Activated T-cell treated with anti-CD3 and anti-CD28 coated beads, Interleukin-2, amount 50 U/mL, for 48 hours (primary cell): ENCODE measurements around the gene ITGB1.

Experiments
- DNase-seq, 2 experiments: peaks; one replicate each; pipeline ENCODE4 v3.0.0-alpha.2; 2020

ITGB1 gene

DNA sequence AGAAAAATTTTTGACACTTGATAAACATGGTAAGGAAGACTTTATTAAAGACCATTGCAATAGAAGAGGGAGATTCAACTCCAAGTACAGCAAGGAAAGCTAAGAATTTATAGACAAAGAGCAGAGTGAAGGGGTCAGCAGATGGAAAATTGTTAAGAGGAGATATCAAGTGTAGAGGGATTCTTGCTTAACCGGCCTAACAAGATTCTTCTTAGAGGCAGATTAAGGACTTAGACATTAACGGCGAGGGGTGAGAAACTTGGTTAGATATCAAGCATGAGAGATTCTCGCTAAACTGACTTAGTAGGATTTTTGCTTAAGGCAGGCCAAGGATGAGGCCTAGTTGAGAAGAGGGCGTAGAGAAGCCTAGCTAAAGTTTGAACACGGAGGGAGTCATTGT is 76.0 kb downstream of the ITGB1 start:
- no peak for DNase-seq

DNA sequence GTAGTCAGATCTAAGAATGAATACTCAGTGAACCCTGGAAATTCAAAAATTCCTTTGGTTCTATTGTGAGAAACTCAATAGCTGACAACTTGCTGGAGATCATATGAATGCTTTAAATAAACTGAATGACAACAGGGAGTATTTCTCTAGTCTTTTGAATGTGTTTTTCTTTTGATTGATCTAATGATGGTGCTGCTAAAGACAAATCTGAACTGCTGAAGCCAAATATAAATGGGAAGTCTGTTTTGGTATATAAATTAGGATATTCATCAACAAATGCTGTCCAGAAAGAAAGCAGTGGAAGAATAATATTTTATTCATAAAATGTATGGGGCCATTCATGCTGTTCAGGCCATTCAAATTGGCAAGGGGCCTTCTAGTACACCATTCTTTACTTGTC is 79.4 kb downstream of the ITGB1 start:
- no peak for DNase-seq

DNA sequence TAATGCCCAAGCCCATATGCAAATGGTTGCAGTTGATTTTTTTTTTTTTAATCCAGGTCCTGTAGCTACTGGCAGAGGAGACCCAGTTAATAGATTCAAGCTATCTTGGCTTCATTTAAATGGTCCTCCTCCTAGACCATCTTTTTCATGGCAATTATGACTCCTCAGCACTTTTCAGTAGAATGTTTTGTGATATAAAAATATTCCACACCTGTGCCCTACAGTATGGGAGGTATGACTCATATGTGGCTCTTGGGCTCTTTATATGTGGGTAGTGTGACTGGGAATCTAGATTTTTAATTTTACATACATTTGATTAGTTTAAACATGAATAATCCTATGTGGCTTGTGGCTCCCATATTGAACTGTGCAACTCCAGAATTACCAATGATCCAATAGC is 80.1 kb downstream of the ITGB1 start:
- DNase-seq: no peak

DNA sequence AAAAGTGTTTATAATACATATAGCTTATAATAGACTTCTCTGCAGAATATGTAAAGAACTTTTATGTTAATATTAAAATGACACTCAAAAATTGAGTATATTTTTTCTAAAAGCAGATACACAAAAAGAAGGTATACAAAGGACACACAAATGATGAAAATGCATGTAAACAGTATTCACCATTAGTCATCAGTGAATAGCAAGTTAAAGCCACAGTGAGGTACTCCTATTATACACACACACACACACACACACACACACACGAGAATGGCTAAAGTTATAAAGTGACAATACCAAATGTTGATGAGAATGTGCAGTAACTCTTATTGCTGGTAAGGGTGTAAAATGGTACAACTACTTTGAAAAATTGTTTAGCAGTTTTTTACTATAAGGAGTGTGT is 92.9 kb downstream of the ITGB1 start:
- DNase-seq: no peak

DNA sequence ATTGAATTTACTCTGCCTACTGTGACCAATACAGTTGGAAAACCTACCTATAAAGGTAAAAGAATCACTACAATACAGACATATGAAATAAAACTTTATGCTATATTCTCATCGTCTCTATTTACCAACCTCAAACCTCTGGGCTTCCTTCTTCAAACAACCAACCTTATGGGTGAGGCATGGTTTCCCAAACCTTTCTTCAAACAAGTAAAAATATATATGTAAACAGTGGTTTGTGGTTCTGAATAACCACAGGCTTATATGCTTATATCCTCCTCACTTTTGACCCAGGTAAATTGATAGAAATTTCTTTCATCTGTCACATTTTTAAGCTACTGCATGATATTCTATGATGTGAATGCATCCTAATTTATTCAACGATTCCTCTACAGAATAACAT is 103.6 kb downstream of the ITGB1 start:
- no peak for DNase-seq

DNA sequence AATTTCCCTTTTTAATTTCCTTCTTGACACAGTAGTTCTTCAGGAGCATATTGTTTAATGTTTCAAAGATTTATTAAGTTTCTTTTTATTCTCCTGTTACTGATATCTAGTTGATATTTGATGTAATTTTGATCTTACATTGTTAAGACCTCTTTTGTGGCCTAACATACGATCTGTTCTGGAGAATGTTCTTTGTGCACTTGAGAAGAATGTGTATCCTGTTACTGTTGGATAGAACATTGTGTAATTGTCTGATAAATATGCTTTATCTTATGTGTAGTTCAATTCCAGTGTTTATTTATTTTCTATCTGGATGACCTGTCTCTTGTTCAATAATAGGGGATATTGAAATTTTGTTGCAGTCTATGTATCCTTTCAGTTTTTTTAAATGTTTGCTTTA is 106.7 kb downstream of the ITGB1 start:
- DNase-seq: no peak
